Activated naive CD8-positive, alpha-beta T cell treated with anti-CD3 and anti-CD28 coated beads for 36 hours (primary cell): ENCODE results near the gene RNU6-9. TPM values are rescaled to one million over a fixed set of nuclear protein-coding genes. Genes with fewer than 3 reads are reported as not detected.
A peak's percentile ranks its signal among the peaks of the same experiment; 100 is the strongest.

Experiments used
- DNase-seq: peaks from one replicate; pipeline ENCODE4 v3.0.0; 2021
- H3K27ac Mint-ChIP-seq: one replicate; pipeline ENCODE4 v1.8.0; 2022; ENCODE audit warnings: mild to moderate bottlenecking, moderate library complexity, mixed read lengths
- H3K27me3 Mint-ChIP-seq: one replicate; pipeline ENCODE4 v1.8.0; 2022; ENCODE audit warnings: mild to moderate bottlenecking, mixed read lengths
- H3K36me3 Mint-ChIP-seq: one replicate; pipeline ENCODE4 v1.8.0; 2021; ENCODE audit warnings: mild to moderate bottlenecking, mixed read lengths
- H3K4me1 Mint-ChIP-seq: one replicate; pipeline ENCODE4 v1.8.0; 2021; ENCODE audit warnings: mixed read lengths
- H3K4me3 Mint-ChIP-seq: one replicate; pipeline ENCODE4 v1.8.0; 2022; ENCODE audit warnings: mild to moderate bottlenecking, moderate library complexity, mixed read lengths
- H3K9me3 Mint-ChIP-seq: one replicate; pipeline ENCODE4 v1.8.0; 2022; ENCODE audit warnings: mixed read lengths
- total RNA-seq, 2 experiments: library from RNA; stranded (reverse); gene quantifications; one replicate each; pipeline ENCODE4 v1.2.3, GENCODE V29; 2021

RNU6-9 gene
- total RNA-seq, 2 experiments from 2014 or later, result not detected

DNA sequence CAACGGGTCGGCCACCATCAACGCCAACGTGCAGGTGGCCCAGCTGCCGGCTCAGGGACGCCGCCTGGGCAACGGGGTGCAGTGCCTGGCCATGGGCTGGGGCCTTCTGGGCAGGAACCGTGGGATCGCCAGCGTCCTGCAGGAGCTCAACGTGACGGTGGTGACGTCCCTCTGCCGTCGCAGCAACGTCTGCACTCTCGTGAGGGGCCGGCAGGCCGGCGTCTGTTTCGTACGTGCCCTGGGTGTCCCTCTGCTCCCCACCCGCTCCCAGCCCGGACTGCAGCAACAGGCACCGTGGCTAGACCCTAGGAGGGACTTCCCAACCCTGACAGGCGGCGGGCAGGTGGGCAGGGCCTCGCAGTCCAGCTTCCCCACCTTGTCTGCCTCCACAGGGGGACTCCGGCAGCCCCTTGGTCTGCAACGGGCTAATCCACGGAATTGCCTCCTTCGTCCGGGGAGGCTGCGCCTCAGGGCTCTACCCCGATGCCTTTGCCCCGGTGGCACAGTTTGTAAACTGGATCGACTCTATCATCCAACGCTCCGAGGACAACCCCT is 37.6 kb upstream of the RNU6-9 start:
- no peaks in the 10 kb centered on the region for H3K4me1 Mint-ChIP-seq
- H3K4me3 Mint-ChIP-seq, result no peak overlapping the region
- no peaks in the 10 kb centered on the region for H3K9me3 Mint-ChIP-seq
- no peak overlapping the region for H3K27ac Mint-ChIP-seq
- H3K27me3 Mint-ChIP-seq, result peaks cover 32% of the 10 kb centered on the region
- DNase-seq, result no peak
- no peaks in the 10 kb centered on the region for H3K36me3 Mint-ChIP-seq

GRCh38 chr19:858284-858683 is 35.0 kb upstream of the RNU6-9 start:
- DNase-seq, result no peak
- no peak overlapping the region for H3K4me3 Mint-ChIP-seq
- no peak overlapping the region for H3K27ac Mint-ChIP-seq

GRCh38 chr19:858868-859843 is 34.1 kb upstream of the RNU6-9 start, which contains the start of gene CFD:
CFD (plus strand) TSS chr19:859664; CDS start chr19:859690, 26 bp downstream.
- peaks cover 21% of the 10 kb centered on the region for H3K27me3 Mint-ChIP-seq
- no peaks in the 10 kb centered on the region for H3K36me3 Mint-ChIP-seq
- peak within 1 kb of the TSS; percentile 34 for H3K4me3 Mint-ChIP-seq
- no peaks in the 10 kb centered on the region for H3K9me3 Mint-ChIP-seq
- H3K27ac Mint-ChIP-seq, result no peak within 1 kb of the TSS
- DNase-seq, result no peak
- H3K4me1 Mint-ChIP-seq, result peaks cover 10% of the 10 kb centered on the region

More at GRCh38 chr19:858284-858683, 35.0 kb upstream of the RNU6-9 start:
- Mint-ChIP-seq H3K27me3 (peaks cover 21% of the 10 kb centered on the region), H3K9me3 (no peaks in the 10 kb centered on the region), H3K4me1 (peaks cover 7% of the 10 kb centered on the region), H3K36me3 (no peaks in the 10 kb centered on the region)

DNA sequence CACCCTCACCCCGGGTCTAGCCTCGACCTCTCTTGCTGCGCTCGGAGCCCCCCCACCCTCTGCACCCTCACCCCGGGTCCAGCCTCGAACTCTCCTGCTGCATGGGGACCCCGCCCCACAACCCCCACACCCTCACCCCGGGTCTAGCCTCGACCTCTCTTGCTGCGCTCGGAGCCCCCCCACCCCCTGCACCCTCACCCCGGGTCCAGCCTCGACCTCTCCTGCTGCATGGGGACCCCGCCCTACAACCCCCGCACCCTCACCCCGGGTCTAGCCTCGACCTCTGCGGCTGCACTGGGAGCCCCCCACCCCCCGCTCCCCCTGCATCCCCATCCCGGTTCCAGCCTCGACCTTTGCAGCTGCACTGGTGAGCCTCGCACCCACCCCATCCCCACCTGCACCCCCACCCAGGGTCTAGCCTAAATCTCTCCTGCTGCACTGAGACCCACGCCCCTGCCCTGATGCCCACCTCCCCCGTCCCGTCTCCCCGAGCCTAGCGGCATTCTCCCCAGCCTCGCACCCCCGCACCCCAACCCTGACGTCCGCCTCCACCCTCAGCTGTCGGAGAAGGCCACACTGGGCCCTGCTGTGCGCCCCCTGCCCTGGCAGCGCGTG is 32.0 kb upstream of the RNU6-9 start:
- H3K4me1 Mint-ChIP-seq, result peaks cover 10% of the 10 kb centered on the region
- no peak overlapping the region for H3K4me3 Mint-ChIP-seq
- H3K36me3 Mint-ChIP-seq, result no peaks in the 10 kb centered on the region
- H3K27me3 Mint-ChIP-seq, result peaks cover 21% of the 10 kb centered on the region
- no peaks in the 10 kb centered on the region for H3K9me3 Mint-ChIP-seq
- DNase-seq, result no peak
- H3K27ac Mint-ChIP-seq, result no peak overlapping the region

DNA sequence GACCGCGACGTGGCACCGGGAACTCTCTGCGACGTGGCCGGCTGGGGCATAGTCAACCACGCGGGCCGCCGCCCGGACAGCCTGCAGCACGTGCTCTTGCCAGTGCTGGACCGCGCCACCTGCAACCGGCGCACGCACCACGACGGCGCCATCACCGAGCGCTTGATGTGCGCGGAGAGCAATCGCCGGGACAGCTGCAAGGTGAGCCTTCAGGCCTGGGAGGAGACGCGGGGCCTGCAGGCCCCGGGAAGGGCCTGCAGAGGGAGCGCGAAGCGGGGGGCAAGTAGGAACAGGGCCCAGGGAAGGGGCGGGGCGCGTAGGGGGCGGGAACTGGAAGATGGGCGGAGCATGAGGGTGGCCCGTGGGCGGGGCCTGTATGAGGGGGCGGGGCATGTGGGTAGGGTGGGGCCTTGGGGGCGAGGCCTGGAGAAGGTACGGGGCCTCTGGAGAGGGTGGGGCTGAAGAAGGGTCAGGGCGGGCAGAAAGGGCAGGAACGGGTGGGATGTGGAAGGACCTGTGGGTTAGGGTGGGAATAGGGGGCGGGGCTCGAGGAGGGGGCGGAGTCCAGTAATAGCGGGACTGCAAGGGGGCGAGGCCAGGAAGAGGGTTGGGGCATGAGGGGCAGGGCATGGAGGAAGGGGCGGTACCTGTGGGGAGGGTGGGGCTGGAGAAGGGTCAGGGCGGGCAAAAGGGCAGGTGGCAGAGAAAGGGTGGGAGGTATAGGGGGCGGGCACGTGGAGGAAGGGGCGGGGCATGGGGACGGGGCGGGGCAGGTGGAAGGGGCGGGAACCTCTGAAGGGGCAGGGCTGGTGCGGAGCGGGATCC is 31.3 kb upstream of the RNU6-9 start:
- Mint-ChIP-seq H3K36me3 (no peaks in the 10 kb centered on the region), H3K27me3 (peaks cover 21% of the 10 kb centered on the region), H3K4me3 (no peak overlapping the region), H3K27ac (no peak overlapping the region), H3K4me1 (peaks cover 10% of the 10 kb centered on the region), H3K9me3 (no peaks in the 10 kb centered on the region)
- peak; percentile 48 for DNase-seq

DNA sequence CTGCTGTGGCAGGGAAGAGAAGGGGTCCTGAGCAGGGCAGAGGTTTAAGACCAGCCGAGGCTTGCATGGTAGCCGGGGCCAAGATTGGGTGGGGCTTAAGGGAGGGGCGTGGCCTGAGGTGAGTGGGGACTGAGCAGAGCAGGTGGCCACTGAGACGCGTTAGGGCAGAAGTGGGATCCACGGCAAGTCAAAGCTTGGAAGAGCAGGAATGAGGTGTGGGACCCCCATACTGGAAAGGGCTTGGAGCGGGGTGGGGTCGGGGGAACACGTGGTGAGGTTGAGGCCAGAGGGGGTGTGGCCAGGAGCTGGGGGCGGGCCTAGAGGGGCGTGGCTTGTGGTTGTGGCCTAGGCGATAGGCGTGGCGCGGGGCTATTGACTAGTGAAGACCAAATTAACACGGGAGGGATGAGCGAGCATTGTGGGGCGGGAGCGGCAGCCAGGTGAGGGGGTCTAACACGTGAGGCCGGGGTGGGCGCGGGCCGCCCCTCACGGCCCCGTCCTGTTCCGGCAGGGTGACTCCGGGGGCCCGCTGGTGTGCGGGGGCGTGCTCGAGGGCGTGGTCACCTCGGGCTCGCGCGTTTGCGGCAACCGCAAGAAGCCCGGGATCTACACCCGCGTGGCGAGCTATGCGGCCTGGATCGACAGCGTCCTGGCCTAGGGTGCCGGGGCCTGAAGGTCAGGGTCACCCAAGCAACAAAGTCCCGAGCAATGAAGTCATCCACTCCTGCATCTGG is 30.5 kb upstream of the RNU6-9 start:
- peak; percentile 73 for DNase-seq
- Mint-ChIP-seq H3K36me3 (no peaks in the 10 kb centered on the region), H3K4me1 (peaks cover 10% of the 10 kb centered on the region), H3K9me3 (no peaks in the 10 kb centered on the region), H3K27ac (no peak overlapping the region), H3K27me3 (peaks cover 18% of the 10 kb centered on the region), H3K4me3 (peak overlapping the region; percentile 52)

DNA sequence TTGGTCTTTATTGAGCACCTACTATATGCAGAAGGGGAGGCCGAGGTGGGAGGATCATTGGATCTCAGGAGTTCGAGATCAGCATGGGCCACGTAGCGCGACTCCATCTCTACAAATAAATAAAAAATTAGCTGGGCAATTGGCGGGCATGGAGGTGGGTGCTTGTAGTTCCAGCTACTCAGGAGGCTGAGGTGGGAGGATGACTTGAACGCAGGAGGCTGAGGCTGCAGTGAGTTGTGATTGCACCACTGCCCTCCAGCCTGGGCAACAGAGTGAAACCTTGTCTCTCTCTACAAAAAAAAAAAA is 30.0 kb upstream of the RNU6-9 start:
- no peaks in the 10 kb centered on the region for H3K36me3 Mint-ChIP-seq
- no peak overlapping the region for H3K27ac Mint-ChIP-seq
- peak overlapping the region; percentile 47 for H3K4me3 Mint-ChIP-seq
- no peak for DNase-seq
- H3K27me3 Mint-ChIP-seq, result peaks cover 15% of the 10 kb centered on the region
- H3K9me3 Mint-ChIP-seq, result no peaks in the 10 kb centered on the region
- peaks cover 10% of the 10 kb centered on the region for H3K4me1 Mint-ChIP-seq

DNA sequence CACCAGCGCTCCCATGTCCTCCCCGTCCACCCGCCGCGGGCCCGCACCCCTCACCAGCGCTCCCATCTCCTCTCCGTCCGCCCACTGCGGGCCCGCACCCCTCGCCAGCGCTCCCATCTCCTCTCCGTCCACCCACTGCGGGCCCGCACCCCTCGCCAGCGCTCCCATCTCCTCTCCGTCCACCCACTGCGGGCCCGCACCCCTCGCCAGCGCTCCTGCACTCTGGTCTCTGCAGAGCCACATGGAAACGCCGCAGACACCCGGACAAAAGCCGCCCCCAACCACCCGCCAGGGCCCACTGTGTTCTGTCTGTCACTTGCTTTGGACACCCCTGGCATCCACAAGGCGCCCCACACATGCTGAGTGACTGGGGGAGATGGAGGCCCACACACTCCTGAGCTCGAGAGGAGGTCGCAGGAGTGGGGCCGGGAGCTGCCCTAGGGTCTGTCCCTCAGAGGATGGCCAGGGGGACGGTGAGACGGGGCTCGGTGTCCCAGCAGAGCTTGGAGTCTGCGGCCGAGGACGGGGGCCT is 26.4 kb upstream of the RNU6-9 start:
- no peak overlapping the region for H3K27ac Mint-ChIP-seq
- H3K4me3 Mint-ChIP-seq, result no peak overlapping the region
- H3K4me1 Mint-ChIP-seq, result peaks cover 12% of the 10 kb centered on the region
- no peak for DNase-seq
- peaks cover 4% of the 10 kb centered on the region for H3K27me3 Mint-ChIP-seq
- H3K9me3 Mint-ChIP-seq, result no peaks in the 10 kb centered on the region
- peaks cover 3% of the 10 kb centered on the region for H3K36me3 Mint-ChIP-seq

GRCh38 chr19:867301-867793 is 25.9 kb upstream of the RNU6-9 start:
- H3K9me3 Mint-ChIP-seq, result no peaks in the 10 kb centered on the region
- peaks cover 16% of the 10 kb centered on the region for H3K4me1 Mint-ChIP-seq
- H3K36me3 Mint-ChIP-seq, result peaks cover 3% of the 10 kb centered on the region
- H3K4me3 Mint-ChIP-seq, result no peak overlapping the region
- H3K27ac Mint-ChIP-seq, result no peak overlapping the region
- no peak for DNase-seq
- peaks cover 4% of the 10 kb centered on the region for H3K27me3 Mint-ChIP-seq

GRCh38 chr19:867855-868457 is 25.3 kb upstream of the RNU6-9 start:
- Mint-ChIP-seq H3K27ac (no peak overlapping the region), H3K4me1 (peaks cover 16% of the 10 kb centered on the region), H3K4me3 (no peak overlapping the region), H3K9me3 (no peaks in the 10 kb centered on the region), H3K36me3 (peaks cover 3% of the 10 kb centered on the region), H3K27me3 (no peaks in the 10 kb centered on the region)
- no peak for DNase-seq

DNA sequence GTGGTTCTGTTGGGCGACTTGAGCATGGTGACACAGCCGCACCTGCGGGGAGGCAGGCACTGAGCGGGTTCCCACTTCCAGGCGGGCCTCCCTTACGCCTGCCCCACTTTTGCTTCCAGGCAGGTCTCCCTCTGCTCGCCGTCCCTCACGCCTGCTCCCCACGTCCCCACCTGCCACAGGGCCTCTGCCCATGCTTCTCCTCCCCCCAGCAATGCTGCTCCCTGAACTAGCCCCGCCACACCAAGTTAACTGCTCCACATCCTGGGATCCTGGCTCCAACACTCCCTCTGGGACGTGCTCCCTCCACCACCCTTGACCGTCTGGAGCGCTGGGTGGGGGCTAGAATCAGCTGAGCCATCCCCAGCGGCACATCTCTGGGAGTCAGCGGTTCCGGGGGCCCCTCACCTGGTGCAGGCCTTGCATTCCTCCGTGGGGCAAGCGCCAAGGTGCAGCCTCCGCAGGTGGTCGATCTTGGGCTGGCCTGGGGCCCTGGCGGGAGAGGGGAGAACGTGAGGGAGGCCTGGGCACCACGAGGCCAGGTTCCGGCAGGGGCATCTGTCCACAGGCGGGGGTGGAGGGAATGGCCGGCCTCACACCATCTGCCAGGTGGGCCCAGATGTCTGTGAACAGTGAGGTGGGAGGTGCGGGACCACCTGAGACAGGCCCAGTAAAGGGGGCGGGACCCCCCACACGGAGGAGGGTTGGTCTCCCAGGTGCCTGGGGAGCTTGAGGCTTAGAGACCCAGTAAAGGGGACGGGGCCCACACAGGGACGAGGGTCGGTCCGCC is 24.6 kb upstream of the RNU6-9 start:
- Mint-ChIP-seq H3K36me3 (peaks cover 3% of the 10 kb centered on the region), H3K4me3 (no peak overlapping the region), H3K9me3 (no peaks in the 10 kb centered on the region), H3K27ac (no peak overlapping the region), H3K27me3 (no peaks in the 10 kb centered on the region), H3K4me1 (peaks cover 11% of the 10 kb centered on the region)
- DNase-seq, result no peak

- no peak for DNase-seq
- H3K27ac Mint-ChIP-seq, result no peak overlapping the region
- H3K4me1 Mint-ChIP-seq, result peaks cover 9% of the 10 kb centered on the region
- H3K9me3 Mint-ChIP-seq, result no peaks in the 10 kb centered on the region
- H3K4me3 Mint-ChIP-seq, result no peak overlapping the region
- H3K36me3 Mint-ChIP-seq, result peaks cover 3% of the 10 kb centered on the region
- no peaks in the 10 kb centered on the region for H3K27me3 Mint-ChIP-seq
Observed at GRCh38 chr19:869245-870177, 23.8 kb upstream of the RNU6-9 start.
